HUES64 (cell line): ENCODE results near the gene LMTK2.

Experiments used
- H3K27ac ChIP-seq: 2 replicates; pipeline ENCODE4 v1.7.0; 2013; ENCODE audit warnings: low read depth, low read length, inconsistent platforms
- H3K27me3 ChIP-seq: 2 replicates; pipeline ENCODE4 v1.6.1; 2013; ENCODE audit warnings: mild to moderate bottlenecking, low read length; ENCODE audit not compliant: insufficient read depth
- H3K36me3 ChIP-seq: 2 replicates; pipeline ENCODE4 v1.6.1; 2013; ENCODE audit warnings: mild to moderate bottlenecking, low read length; ENCODE audit not compliant: insufficient read depth
- H3K4me1 ChIP-seq: 2 replicates; pipeline ENCODE4 v1.6.1; 2013; ENCODE audit warnings: mild to moderate bottlenecking, low read length, moderate library complexity; ENCODE audit not compliant: insufficient read depth
- H3K4me3 ChIP-seq: 2 replicates; pipeline ENCODE4 v1.5.1; 2013; ENCODE audit warnings: mild to moderate bottlenecking, low read length, moderate library complexity
- H3K9ac ChIP-seq: 2 replicates; pipeline ENCODE4 v1.6.1; 2013; ENCODE audit warnings: mild to moderate bottlenecking, low read depth, low read length
- H3K9me3 ChIP-seq: 2 replicates; pipeline ENCODE4 v1.6.1; 2013; ENCODE audit warnings: low read depth, low read length; ENCODE audit not compliant: insufficient read depth
- WGBS: fragments of 150-250, 120-280 bp; methylation state at CpG from one replicate; pipeline ENCODE4 v1.1.7; 2013; ENCODE audit warnings: missing lambda C conversion rate; 5-methylcytosine and 5-hydroxymethylcytosine counted together

Gene LMTK2

DNA sequence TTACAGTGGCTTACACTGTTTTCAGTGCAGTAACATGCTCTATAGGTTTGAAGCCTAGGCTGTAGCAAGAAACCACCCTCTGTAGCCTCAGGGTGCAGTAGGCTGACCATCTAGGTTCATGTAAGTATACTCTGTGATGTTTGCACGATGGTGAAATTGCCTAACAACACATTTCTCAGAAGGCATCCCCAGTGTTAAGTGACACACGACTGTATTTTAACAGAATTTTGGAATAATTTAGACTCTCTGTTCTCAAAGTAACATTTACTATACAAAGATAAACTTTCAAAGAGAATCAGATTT lies 60.0 kb downstream of the LMTK2 start:
- Histone ChIP-seq H3K27me3 (no peaks in the 10 kb centered on the region), H3K36me3 (peaks cover 3% of the 10 kb centered on the region; the same call in 1 of the 2 replicates), H3K9ac (no peak overlapping the region), H3K9me3 (no peaks in the 10 kb centered on the region), H3K4me3 (no peak overlapping the region), H3K27ac (no peak overlapping the region), H3K4me1 (0 out of 2 replicates have a peak, but pooled peaks cover 2% of the 10 kb centered on the region)
- WGBS, result 94% methylated on average over 2 of the region's 2 CpGs

- 96% methylated on average over 15 of the region's 15 CpGs for WGBS
Measured at GRCh38 chr7:98167653-98168052, 61.0 kb downstream of the LMTK2 start.

GRCh38 chr7:98168181-98168903 lies 61.7 kb downstream of the LMTK2 start:
- Histone ChIP-seq H3K4me3 (no peak overlapping the region), H3K9ac (no peak overlapping the region), H3K27me3 (no peaks in the 10 kb centered on the region), H3K4me1 (0 out of 2 replicates have a peak, but pooled peaks cover 2% of the 10 kb centered on the region), H3K9me3 (no peaks in the 10 kb centered on the region), H3K27ac (no peak overlapping the region), H3K36me3 (peaks cover 18% of the 10 kb centered on the region)
- WGBS, result 68% methylated on average over 16 of the region's 17 CpGs

More at GRCh38 chr7:98167653-98168052, 61.0 kb downstream of the LMTK2 start:
- Histone ChIP-seq H3K27ac (no peak overlapping the region), H3K4me3 (no peak overlapping the region), H3K27me3 (no peaks in the 10 kb centered on the region), H3K36me3 (peaks cover 13% of the 10 kb centered on the region), H3K9ac (no peak overlapping the region), H3K4me1 (0 out of 2 replicates have a peak, but pooled peaks cover 2% of the 10 kb centered on the region), H3K9me3 (no peaks in the 10 kb centered on the region)

GRCh38 chr7:98168904-98169621 lies 62.4 kb downstream of the LMTK2 start:
- no peaks in the 10 kb centered on the region for H3K9me3 ChIP-seq
- H3K9ac ChIP-seq, result no peak overlapping the region
- peaks cover 20% of the 10 kb centered on the region for H3K36me3 ChIP-seq
- no peak overlapping the region for H3K27ac ChIP-seq
- 97% methylated on average over 5 of the region's 5 CpGs for WGBS
- no peak overlapping the region for H3K4me3 ChIP-seq
- 0 out of 2 replicates have a peak, but pooled peaks cover 2% of the 10 kb centered on the region for H3K4me1 ChIP-seq
- H3K27me3 ChIP-seq, result no peaks in the 10 kb centered on the region

GRCh38 chr7:98170966-98171365 lies 64.3 kb downstream of the LMTK2 start:
- no peak overlapping the region for H3K9ac ChIP-seq
- H3K27me3 ChIP-seq, result no peaks in the 10 kb centered on the region
- H3K27ac ChIP-seq, result no peak overlapping the region
- H3K4me1 ChIP-seq, result no peaks in the 10 kb centered on the region
- no peak overlapping the region for H3K4me3 ChIP-seq
- 96% methylated on average over 8 of the region's 8 CpGs for WGBS
- H3K9me3 ChIP-seq, result no peaks in the 10 kb centered on the region
- H3K36me3 ChIP-seq, result peaks cover 39% of the 10 kb centered on the region

DNA sequence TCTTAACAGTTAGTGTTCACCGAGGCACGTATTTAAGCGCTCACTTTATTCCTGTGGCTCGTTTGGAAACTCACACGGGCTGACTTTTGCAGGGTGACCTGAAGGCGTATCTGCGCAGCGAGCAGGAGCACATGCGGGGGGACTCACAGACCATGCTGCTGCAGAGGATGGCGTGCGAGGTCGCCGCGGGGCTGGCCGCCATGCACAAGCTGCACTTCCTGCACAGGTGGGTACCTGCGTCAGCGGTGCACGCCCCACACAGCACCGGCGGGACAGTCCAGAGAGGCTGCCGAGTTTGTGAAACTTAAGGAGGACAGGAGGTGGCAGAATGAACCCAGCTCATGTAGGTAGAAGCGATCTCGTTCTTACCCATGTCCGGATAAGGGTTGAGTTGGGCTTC lies 64.8 kb downstream of the LMTK2 start:
- Histone ChIP-seq H3K4me3 (no peak overlapping the region), H3K27ac (no peak overlapping the region), H3K36me3 (peaks cover 42% of the 10 kb centered on the region), H3K27me3 (no peaks in the 10 kb centered on the region), H3K4me1 (no peaks in the 10 kb centered on the region), H3K9me3 (no peaks in the 10 kb centered on the region), H3K9ac (no peak overlapping the region)
- 94% methylated on average over 24 of the region's 24 CpGs for WGBS

- Histone ChIP-seq H3K4me1 (no peaks in the 10 kb centered on the region), H3K27ac (no peak overlapping the region), H3K9me3 (no peaks in the 10 kb centered on the region), H3K9ac (no peak overlapping the region), H3K4me3 (no peak overlapping the region), H3K27me3 (no peaks in the 10 kb centered on the region), H3K36me3 (peaks cover 45% of the 10 kb centered on the region)
- WGBS, result 93% methylated on average over 20 of the region's 20 CpGs
Measured at GRCh38 chr7:98174334-98175259, 67.9 kb downstream of the LMTK2 start.

DNA sequence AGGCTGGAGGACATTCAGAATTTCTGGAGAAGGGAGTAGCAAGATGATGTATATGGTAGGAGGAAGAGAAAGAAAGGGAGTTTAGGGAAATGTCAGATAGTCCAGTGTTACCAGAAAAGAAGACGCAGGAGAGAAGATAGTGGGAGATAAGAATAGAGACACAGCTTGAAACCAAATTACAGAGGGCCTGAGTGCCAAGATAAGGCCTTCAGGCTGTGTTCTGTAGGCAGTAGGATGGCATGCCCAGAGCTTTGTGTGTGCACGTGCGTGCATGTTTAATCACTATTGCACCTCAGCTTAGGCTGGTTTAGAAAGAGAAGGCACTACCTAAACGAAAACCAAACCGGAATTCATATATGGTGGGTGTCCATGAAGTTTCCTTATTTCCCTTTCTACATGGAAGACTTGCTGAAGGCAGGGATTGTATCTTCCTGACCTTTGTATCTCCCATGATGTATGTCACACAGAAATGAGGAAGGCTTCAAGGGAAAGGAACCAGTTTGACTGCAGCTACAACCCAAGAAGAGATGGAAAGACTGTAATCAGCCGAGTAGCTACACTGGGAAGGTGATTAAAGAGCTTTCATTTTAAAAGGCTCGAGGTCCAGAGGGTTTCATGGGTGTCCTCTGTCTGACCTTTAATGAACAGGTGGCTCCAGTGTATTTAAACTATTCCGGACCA lies 68.7 kb downstream of the LMTK2 start:
- H3K4me1 ChIP-seq, result no peaks in the 10 kb centered on the region
- H3K9ac ChIP-seq, result no peak overlapping the region
- no peaks in the 10 kb centered on the region for H3K27me3 ChIP-seq
- WGBS, result 94% methylated on average over 8 of the region's 8 CpGs
- no peaks in the 10 kb centered on the region for H3K9me3 ChIP-seq
- peaks cover 45% of the 10 kb centered on the region for H3K36me3 ChIP-seq
- no peak overlapping the region for H3K27ac ChIP-seq
- H3K4me3 ChIP-seq, result no peak overlapping the region

DNA sequence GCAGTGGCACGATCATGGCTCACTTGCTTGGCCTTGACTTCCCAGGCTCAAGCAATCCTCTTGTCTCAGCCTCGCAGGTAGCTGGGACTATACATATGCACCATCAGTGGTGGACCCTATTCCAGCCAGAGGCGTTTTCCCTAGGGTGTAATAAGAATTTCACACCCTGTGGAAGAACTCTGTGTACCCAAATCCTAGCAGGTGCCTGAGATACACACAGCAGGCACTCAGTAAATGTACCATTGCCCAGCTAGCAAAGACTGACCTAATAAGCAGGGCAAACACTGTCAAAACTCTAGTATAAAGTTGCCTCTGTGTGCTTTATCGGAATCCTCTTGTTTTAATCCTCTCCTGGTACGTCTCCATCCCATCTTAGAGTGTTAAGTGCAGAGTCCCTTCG lies 70.9 kb downstream of the LMTK2 start:
- Histone ChIP-seq H3K9ac (no peak overlapping the region), H3K9me3 (no peaks in the 10 kb centered on the region), H3K4me1 (0 out of 2 replicates have a peak, but pooled peaks cover under 1% of the 10 kb centered on the region), H3K27me3 (no peaks in the 10 kb centered on the region), H3K36me3 (peaks cover 32% of the 10 kb centered on the region), H3K4me3 (no peak overlapping the region), H3K27ac (no peak overlapping the region)
- 89% methylated on average over 6 of the region's 6 CpGs for WGBS

- Histone ChIP-seq H3K4me1 (peaks cover 7% of the 10 kb centered on the region; the same call in 1 of the 2 replicates), H3K27me3 (no peaks in the 10 kb centered on the region), H3K9me3 (no peaks in the 10 kb centered on the region), H3K36me3 (peaks cover 27% of the 10 kb centered on the region), H3K9ac (no peak overlapping the region; the same call in 1 of the 2 replicates), H3K27ac (no peak overlapping the region), H3K4me3 (no peak overlapping the region)
- WGBS, result 92% methylated on average over 16 of the region's 16 CpGs
Measured at GRCh38 chr7:98178321-98178720, 71.7 kb downstream of the LMTK2 start.
